Measurements from ENCODE around the gene IL22RA2. TPM values are rescaled to one million over a fixed set of nuclear protein-coding genes. Genes with fewer than 3 reads are reported as not detected.

The IL22RA2 gene
- total and polyA plus RNA-seq, 9 of the 15 experiments (the other 6 are each of a cell fraction or from before 2014, with no cell fraction given), result 0.03 TPM; not detected in 8

DNA sequence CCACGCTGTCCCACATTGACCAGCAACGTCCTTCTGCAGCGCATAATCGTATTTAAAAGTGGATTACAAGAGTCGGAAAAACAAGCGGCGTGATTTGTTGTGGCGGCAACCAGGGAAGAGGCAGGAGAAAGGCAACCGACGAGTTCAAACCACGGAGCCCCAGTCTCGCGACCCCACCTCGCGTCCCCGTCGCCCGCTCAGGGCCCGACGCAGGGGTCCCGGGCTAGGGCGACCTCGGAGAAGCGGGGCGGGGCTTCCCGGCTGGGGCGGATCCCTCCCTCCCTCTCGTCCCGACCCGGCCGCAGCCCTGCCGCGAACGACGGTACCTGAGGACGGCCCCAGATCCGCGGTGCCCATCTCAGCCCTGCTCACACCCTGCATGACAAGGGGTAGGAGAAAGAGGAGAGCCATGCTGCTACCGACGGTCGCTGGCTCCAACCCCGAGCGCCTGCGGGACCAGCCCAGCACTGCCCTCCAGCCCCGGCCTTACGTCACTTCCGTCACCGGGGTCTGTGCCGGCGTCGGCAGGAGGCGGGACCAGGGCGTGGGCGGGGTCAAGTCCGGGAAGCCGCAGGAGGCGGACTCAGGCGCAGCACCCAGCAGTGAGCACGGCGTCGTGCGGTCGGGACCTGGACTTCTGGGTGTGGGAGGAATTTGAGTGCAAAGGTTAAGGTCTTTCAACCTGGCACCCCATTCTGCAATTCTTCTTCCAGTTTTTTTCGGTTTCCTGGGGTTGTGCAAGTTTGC lies 45.6 kb upstream of the IL22RA2 start, which contains the start of gene IFNGR1 (continued):
- TF ChIP-seq POLR3A (IDR thresholded peaks at IDR 0.05; ENCODE audit: borderline replicate concordance, extremely low read depth, insufficient read depth, insufficient read length) (no peak), PURB (CRISPR knock-in tag; IDR thresholded peaks at IDR 0.05; ENCODE audit: low read depth) (no peak), SPI1 (IDR thresholded peaks at IDR 0.05; ENCODE audit: borderline replicate concordance, low read depth, low read length) (no peak), FOSL1 (tag; conservative IDR thresholded peaks at IDR 0.05) (no peak), CHCHD3 (CRISPR knock-in tag; IDR thresholded peaks at IDR 0.05) (no peak), NFYB (IDR thresholded peaks at IDR 0.05; ENCODE audit: extremely low read depth, insufficient read length) (no peak), KDM1A (IDR thresholded peaks at IDR 0.05) (peak in 1 of 2 experiments; percentile 62; a peak in 1 of 4 replicates), CBFB (CRISPR knock-in tag; IDR thresholded peaks at IDR 0.05) (no peak), MTA2 (IDR thresholded peaks at IDR 0.05; ENCODE audit: low read depth) (no peak), RFX5 (IDR thresholded peaks at IDR 0.05; ENCODE audit: low read depth, low read length) (no peak), FOXM1 (IDR thresholded peaks at IDR 0.05; ENCODE audit: low read depth) (no peak), FOXM1 (CRISPR knock-in tag; IDR thresholded peaks at IDR 0.05; ENCODE audit: low read depth) (no peak), NFIC (IDR thresholded peaks at IDR 0.05) (peak; percentile 44), NR2C2 (CRISPR knock-in tag; IDR thresholded peaks at IDR 0.05) (peak; percentile 70), NR2C2 (tag; IDR thresholded peaks at IDR 0.05) (peak; percentile 97), RBM25 (IDR thresholded peaks at IDR 0.05; ENCODE audit: low read depth, low read length, severe bottlenecking) (no peak)
- TF ChIP-seq, protein P1, sequence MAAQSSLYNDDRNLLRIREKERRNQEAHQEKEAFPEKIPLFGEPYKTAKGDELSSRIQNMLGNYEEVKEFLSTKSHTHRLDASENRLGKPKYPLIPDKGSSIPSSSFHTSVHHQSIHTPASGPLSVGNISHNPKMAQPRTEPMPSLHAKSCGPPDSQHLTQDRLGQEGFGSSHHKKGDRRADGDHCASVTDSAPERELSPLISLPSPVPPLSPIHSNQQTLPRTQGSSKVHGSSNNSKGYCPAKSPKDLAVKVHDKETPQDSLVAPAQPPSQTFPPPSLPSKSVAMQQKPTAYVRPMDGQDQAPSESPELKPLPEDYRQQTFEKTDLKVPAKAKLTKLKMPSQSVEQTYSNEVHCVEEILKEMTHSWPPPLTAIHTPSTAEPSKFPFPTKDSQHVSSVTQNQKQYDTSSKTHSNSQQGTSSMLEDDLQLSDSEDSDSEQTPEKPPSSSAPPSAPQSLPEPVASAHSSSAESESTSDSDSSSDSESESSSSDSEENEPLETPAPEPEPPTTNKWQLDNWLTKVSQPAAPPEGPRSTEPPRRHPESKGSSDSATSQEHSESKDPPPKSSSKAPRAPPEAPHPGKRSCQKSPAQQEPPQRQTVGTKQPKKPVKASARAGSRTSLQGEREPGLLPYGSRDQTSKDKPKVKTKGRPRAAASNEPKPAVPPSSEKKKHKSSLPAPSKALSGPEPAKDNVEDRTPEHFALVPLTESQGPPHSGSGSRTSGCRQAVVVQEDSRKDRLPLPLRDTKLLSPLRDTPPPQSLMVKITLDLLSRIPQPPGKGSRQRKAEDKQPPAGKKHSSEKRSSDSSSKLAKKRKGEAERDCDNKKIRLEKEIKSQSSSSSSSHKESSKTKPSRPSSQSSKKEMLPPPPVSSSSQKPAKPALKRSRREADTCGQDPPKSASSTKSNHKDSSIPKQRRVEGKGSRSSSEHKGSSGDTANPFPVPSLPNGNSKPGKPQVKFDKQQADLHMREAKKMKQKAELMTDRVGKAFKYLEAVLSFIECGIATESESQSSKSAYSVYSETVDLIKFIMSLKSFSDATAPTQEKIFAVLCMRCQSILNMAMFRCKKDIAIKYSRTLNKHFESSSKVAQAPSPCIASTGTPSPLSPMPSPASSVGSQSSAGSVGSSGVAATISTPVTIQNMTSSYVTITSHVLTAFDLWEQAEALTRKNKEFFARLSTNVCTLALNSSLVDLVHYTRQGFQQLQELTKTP (IDR thresholded peaks at IDR 0.05; ENCODE audit: low read depth in 1 of 2, partially characterized antibody in 2 of 2), result no peak

Measured in K562 (cell line).